HCT116 (cell line): ENCODE results near the gene GRIN2A. TPM values are rescaled to one million over a fixed set of nuclear protein-coding genes. Genes with fewer than 3 reads are reported as not detected.

Experiments
- ATAC-seq: fragments of 200-7000 bp; cut with Tn5 transposase; 2 replicates; pipeline ENCODE4 v1.9.1; 2020; ENCODE audit warnings: mild to moderate bottlenecking, moderate library complexity
- BruUV-seq: library from RNA; stranded (reverse); fragments of 400-500 nt; replicated peaks from 2 replicates; lab custom pipeline; 2021; lab: Mats Ljungman, UMichigan
- CTCF ChIA-PET: fragments of 300-600 bp; sonication (Branson Sonifier 250); formaldehyde crosslinking; loops from one replicate; lab custom pipeline; 2021; ENCODE audit warnings: antibody characterized with exemption; lab: Charles Lee
- POLR2A ChIA-PET: fragments of 300-600, 350-600 bp; sonication (Branson Sonifier 250); formaldehyde crosslinking; loops from one replicate; lab custom pipeline; 2021; ENCODE audit warnings: antibody characterized with exemption; lab: Charles Lee
- RAD21 ChIA-PET, 2 experiments: fragments of 300-600 bp; sonication (Branson Sonifier 250); formaldehyde crosslinking; loops; one replicate each; lab custom pipeline; 2023; ENCODE audit warnings: low total read pairs in 2 of 2; ENCODE audit not compliant: uncharacterized antibody in 2 of 2, unreplicated experiment in 2 of 2, low non-redundant PET in 1 of 2; lab: Charles Lee
- DNase-seq: peaks from one replicate; pipeline ENCODE4 v3.0.0-alpha.2; 2010; ENCODE audit warnings: low read depth, low spot score
- H2AFZ ChIP-seq: fragments of 200-600 bp; shearing (Covaris generic), sonication (generic); 2 replicates; pipeline ENCODE4 v1.6.1; 2017; ENCODE audit warnings: low read depth, mixed run types, mixed read lengths, antibody characterized with exemption, low read length; ENCODE audit not compliant: poor library complexity, severe bottlenecking
- H3K27ac ChIP-seq: 2 replicates; pipeline ENCODE4 v1.5.1; 2012; ENCODE audit warnings: low read depth, low read length
- H3K27me3 ChIP-seq: fragments of 200-600 bp; sonication (generic); 2 replicates; pipeline ENCODE4 v1.6.1; 2016; ENCODE audit warnings: mixed run types, low read length, mixed read lengths; ENCODE audit not compliant: insufficient read depth
- H3K36me3 ChIP-seq, 2 experiments: fragments of 200-500 bp in 1 of 2; fragments of 200-600 bp in 1 of 2; sonication (Bioruptor generic) in 1 of 2; sonication (generic) in 1 of 2; 2 replicates each; pipeline versions ENCODE4 v1.5.1 to v1.6.1; 2014 to 2016; ENCODE audit warnings: low read length in 2 of 2, inconsistent platforms in 1 of 2, mixed read lengths in 1 of 2, mixed run types in 1 of 2; ENCODE audit not compliant: insufficient read depth in 2 of 2, control insufficient read depth in 1 of 2
- H3K4me1 ChIP-seq, 2 experiments: fragments of 200-600 bp in 1 of 2; sonication (generic) in 1 of 2; 2 replicates each; pipeline versions ENCODE4 v1.5.1 to v1.6.1; 2012 to 2017; ENCODE audit warnings: low read length in 2 of 2, inconsistent platforms in 1 of 2, mild to moderate bottlenecking in 1 of 2, mixed read lengths in 1 of 2, mixed run types in 1 of 2, moderate library complexity in 1 of 2; ENCODE audit not compliant: insufficient read depth in 2 of 2, control insufficient read depth in 1 of 2
- H3K4me2 ChIP-seq: fragments of 200-600 bp; sonication (generic); 2 replicates; pipeline ENCODE4 v1.6.1; 2017; ENCODE audit warnings: mixed run types, low read length, mixed read lengths
- H3K4me3 ChIP-seq, 2 experiments: fragments of 200-600 bp in 1 of 2; sonication (generic) in 1 of 2; replicated peaks in 1 of 2; 2 replicates each; pipeline ENCODE4 v1.5.1; 2011 to 2016; ENCODE audit warnings: low read length in 2 of 2, control low read depth in 1 of 2, low read depth in 1 of 2, mild to moderate bottlenecking in 1 of 2, mixed read lengths in 1 of 2, mixed run types in 1 of 2
- H3K79me2 ChIP-seq: fragments of 200-600 bp; sonication (generic); 2 replicates; pipeline ENCODE4 v1.6.1; 2017; ENCODE audit warnings: mild to moderate bottlenecking, mixed run types, low read length, moderate library complexity, mixed read lengths; ENCODE audit not compliant: insufficient read depth
- H3K9ac ChIP-seq: fragments of 200-600 bp; sonication (generic); 2 replicates; pipeline ENCODE4 v1.6.1; 2016; ENCODE audit warnings: low read length, mixed read lengths
- H3K9me2 ChIP-seq: fragments of 200-600 bp; sonication (generic), shearing (Covaris generic); 2 replicates; pipeline ENCODE4 v1.6.1; 2017; ENCODE audit warnings: mixed run types, mild to moderate bottlenecking, moderate library complexity; ENCODE audit not compliant: insufficient read depth
- H3K9me3 ChIP-seq, 2 experiments: fragments of 200-500 bp in 1 of 2; fragments of 200-600 bp in 1 of 2; sonication (Bioruptor generic) in 1 of 2; sonication (generic) in 1 of 2; 2 replicates each; pipeline ENCODE4 v1.6.1; 2014 to 2017; ENCODE audit warnings: low read length in 2 of 2, mixed read lengths in 2 of 2, inconsistent platforms in 1 of 2, low read depth in 1 of 2, mild to moderate bottlenecking in 1 of 2, mixed run types in 1 of 2, moderate library complexity in 1 of 2; ENCODE audit not compliant: control insufficient read depth in 1 of 2, insufficient read depth in 1 of 2
- H4K20me1 ChIP-seq: fragments of 200-600 bp; sonication (generic), shearing (Covaris generic); 2 replicates; pipeline ENCODE4 v1.6.1; 2017; ENCODE audit warnings: mixed run types, mild to moderate bottlenecking, moderate library complexity; ENCODE audit not compliant: insufficient read depth
- CEBPB ChIP-seq: IDR thresholded peaks from 2 replicates; pipeline ENCODE4 v1.6.1; 2012; ENCODE audit warnings: low read depth
- EGR1 ChIP-seq: IDR thresholded peaks from 2 replicates; pipeline ENCODE4 v1.6.1; 2012; ENCODE audit warnings: low read depth
- EZH2phosphoT487 ChIP-seq: fragments of 200-600 bp; IDR thresholded peaks from 2 replicates; pipeline ENCODE4 v1.6.1; 2018; ENCODE audit warnings: antibody characterized with exemption, borderline replicate concordance
- JUND ChIP-seq: IDR thresholded peaks from 2 replicates; pipeline ENCODE4 v1.6.1; 2012
- POLR2A ChIP-seq: IDR thresholded peaks from 2 replicates; pipeline ENCODE4 v1.7.0; 2011; ENCODE audit warnings: borderline replicate concordance; ENCODE audit not compliant: insufficient read depth, insufficient read length; ENCODE audit errors: extremely low read depth
- RAD21 ChIP-seq: IDR thresholded peaks from 2 replicates; pipeline ENCODE4 v1.6.1; 2012; ENCODE audit warnings: low read depth, mild to moderate bottlenecking
- REST ChIP-seq: IDR thresholded peaks from 2 replicates; pipeline ENCODE4 v1.6.1; 2012; ENCODE audit warnings: low read depth
- ZFX ChIP-seq: fragments of 450-650 bp; IDR thresholded peaks from 2 replicates; pipeline ENCODE4 v1.6.1; 2017
- intact Hi-C: fragments of 100-400 bp; cut with micrococcal nuclease; formaldehyde crosslinking; loops from 2 replicates; pipeline ENCODE4 v1.10.0; 2022
- total RNA-seq: library from RNA; stranded (reverse); gene quantifications from one replicate; pipeline ENCODE4 v1.2.1, GENCODE V29; 2021; ENCODE audit not compliant: unreplicated experiment
- TF ChIP-seq, protein P1 (sequence below): IDR thresholded peaks from 2 replicates; pipeline ENCODE4 v1.6.1; 2011; ENCODE audit warnings: mild to moderate bottlenecking, low read length, moderate library complexity; ENCODE audit not compliant: insufficient replicate concordance; ENCODE audit errors: extremely low read depth

Gene GRIN2A
- total RNA-seq, 1 experiment from 2014 or later: 0.02 TPM

DNA sequence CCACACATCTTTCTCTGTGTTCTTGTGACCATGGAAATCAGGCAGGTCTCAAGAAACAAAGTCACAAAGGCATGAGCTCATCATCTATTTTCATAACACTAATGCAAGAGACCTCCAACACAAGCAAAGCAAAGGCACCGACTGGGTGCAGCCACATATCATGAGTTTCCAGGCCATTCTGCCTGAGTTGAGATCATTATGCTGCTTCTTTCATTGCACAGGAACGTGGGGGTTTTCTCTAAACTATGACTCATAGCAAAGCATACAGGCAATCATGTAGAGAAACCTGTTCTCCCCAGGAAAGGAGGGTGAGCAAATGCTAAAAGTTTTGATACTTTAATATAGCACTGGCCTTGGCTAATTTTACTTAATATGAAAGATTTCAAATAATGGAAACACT lies 60.7 kb downstream of the GRIN2A start:
- Histone ChIP-seq H3K9me3 (no peaks in the 10 kb centered on the region), H3K27me3 (peaks cover 49% of the 10 kb centered on the region), H3K9me2 (no peaks in the 10 kb centered on the region), H2AFZ (no peak overlapping the region), H4K20me1 (no peaks in the 10 kb centered on the region), H3K36me3 (no peaks in the 10 kb centered on the region), H3K27ac (no peak overlapping the region), H3K4me3 (no peak overlapping the region), H3K4me2 (no peak overlapping the region), H3K4me1 (no peaks in the 10 kb centered on the region), H3K9ac (no peak overlapping the region), H3K79me2 (no peaks in the 10 kb centered on the region)
- ChIA-PET CTCF (no interaction called here), RAD21 (no interaction called here), POLR2A (no interaction called here)
- BruUV-seq: no TSS peak
- no peak for TF ChIP-seq ZFX
- TF ChIP-seq RAD21: no peak
- no peak for TF ChIP-seq POLR2A
- intact Hi-C loops: no loop called here
- ATAC-seq: no peak
- DNase-seq: no peak

GRCh38 chr16:10120953-10121352 lies 61.3 kb downstream of the GRIN2A start:
- intact Hi-C loops: no loop called here
- BruUV-seq: no TSS peak
- H3K9ac ChIP-seq: no peak overlapping the region
- no peaks in the 10 kb centered on the region for H3K36me3 ChIP-seq
- ATAC-seq (no peak), DNase-seq (no peak)
- H2AFZ ChIP-seq: no peak overlapping the region
- ChIA-PET RAD21 (interaction anchor here in 1 of 2 experiments (0.7 kb wide), 1 partner anchor 856 kb away, joined by 3 read pairs; no protein-coding TSS in a partner anchor), CTCF (no interaction called here), POLR2A (no interaction called here)
- H3K79me2 ChIP-seq: no peaks in the 10 kb centered on the region
- no peak overlapping the region for H3K27ac ChIP-seq
- no peaks in the 10 kb centered on the region for H3K4me1 ChIP-seq
- H3K27me3 ChIP-seq: peaks cover 49% of the 10 kb centered on the region
- no peaks in the 10 kb centered on the region for H3K9me3 ChIP-seq
- no peaks in the 10 kb centered on the region for H4K20me1 ChIP-seq
- TF ChIP-seq EGR1: no peak
- H3K4me2 ChIP-seq: no peak overlapping the region
- no peak overlapping the region for H3K4me3 ChIP-seq
- no peaks in the 10 kb centered on the region for H3K9me2 ChIP-seq

DNA sequence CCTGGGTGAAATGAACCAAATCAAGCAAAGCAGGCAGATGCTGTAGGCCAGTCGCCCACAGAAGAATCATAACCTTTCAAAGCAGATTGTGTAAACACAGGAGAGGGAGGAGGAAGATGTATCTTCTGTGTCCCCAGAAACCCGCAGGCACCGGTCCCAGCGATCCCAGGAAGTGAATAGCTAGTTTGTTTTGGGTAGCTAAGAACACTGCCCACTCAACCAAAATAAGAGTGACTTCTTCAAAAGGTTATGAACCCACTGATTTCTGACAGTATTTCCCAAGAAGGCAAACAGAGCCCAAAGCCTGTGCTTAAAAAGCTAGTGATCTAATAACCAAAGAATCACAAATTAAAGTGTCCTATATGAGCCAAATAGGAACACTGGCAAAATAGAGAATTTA lies 67.8 kb downstream of the GRIN2A start:
- Histone ChIP-seq H3K9me2 (no peaks in the 10 kb centered on the region), H3K27me3 (peaks cover 18% of the 10 kb centered on the region), H3K27ac (no peak overlapping the region), H4K20me1 (no peaks in the 10 kb centered on the region), H3K4me3 (no peak overlapping the region), H3K9me3 (no peaks in the 10 kb centered on the region), H3K4me2 (no peak overlapping the region), H3K9ac (no peak overlapping the region), H2AFZ (no peak overlapping the region), H3K4me1 (no peaks in the 10 kb centered on the region), H3K36me3 (no peaks in the 10 kb centered on the region), H3K79me2 (no peaks in the 10 kb centered on the region)
- BruUV-seq: no TSS peak
- POLR2A ChIA-PET: no interaction called here
- RAD21 ChIA-PET: no interaction called here
- CTCF ChIA-PET: no interaction called here
- ATAC-seq (no peak), DNase-seq (no peak)
- intact Hi-C loops: no loop called here
- TF ChIP-seq EGR1 (no peak), REST (no peak), JUND (no peak), CEBPB (no peak), EZH2phosphoT487 (no peak)
- TF ChIP-seq, protein P1, sequence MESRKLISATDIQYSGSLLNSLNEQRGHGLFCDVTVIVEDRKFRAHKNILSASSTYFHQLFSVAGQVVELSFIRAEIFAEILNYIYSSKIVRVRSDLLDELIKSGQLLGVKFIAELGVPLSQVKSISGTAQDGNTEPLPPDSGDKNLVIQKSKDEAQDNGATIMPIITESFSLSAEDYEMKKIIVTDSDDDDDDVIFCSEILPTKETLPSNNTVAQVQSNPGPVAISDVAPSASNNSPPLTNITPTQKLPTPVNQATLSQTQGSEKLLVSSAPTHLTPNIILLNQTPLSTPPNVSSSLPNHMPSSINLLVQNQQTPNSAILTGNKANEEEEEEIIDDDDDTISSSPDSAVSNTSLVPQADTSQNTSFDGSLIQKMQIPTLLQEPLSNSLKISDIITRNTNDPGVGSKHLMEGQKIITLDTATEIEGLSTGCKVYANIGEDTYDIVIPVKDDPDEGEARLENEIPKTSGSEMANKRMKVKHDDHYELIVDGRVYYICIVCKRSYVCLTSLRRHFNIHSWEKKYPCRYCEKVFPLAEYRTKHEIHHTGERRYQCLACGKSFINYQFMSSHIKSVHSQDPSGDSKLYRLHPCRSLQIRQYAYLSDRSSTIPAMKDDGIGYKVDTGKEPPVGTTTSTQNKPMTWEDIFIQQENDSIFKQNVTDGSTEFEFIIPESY: no peak
